ENCODE results near the gene NRG3. TPM values are rescaled to one million over a fixed set of nuclear protein-coding genes. Genes with fewer than 3 reads are reported as not detected.

Gene NRG3
- total RNA-seq, result under 1 TPM in 1 of 2 donors, not detected in 1; 0.41 TPM

GRCh38 chr10:81874875-81875466, at the start of gene NRG3:
NRG3 (plus strand) TSS chr10:81875194.
- ATAC-seq (ENCODE audit: insufficient number of reproducible peaks, low FRiP score, low read depth), result no peak
- H3K27me3 ChIP-seq (replicated peaks; ENCODE audit: insufficient read depth), result no peaks in the 10 kb centered on the region
- no peaks in the 10 kb centered on the region for H3K36me3 ChIP-seq

DNA sequence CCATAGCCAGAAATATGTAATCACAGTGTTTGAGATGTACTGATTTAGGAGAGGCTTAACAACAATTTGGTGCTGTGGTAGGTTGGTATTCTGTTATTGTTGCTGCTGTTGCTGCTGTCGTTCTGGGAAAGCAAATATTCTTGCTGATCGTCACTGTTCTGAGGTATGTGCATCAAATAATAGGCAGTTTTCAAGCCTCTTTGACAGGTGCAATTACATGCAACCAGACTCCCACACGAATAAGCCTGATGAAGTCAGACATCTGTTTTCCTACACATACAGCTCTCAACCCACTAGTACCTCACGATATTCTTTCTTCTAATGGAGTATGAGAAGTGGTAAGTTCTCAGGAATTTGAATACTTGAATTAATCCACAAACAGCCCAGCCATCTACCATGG, 46.7 kb upstream of the NRG3 start:
- H3K27me3 ChIP-seq (replicated peaks; ENCODE audit: insufficient read depth), result no peaks in the 10 kb centered on the region
- H3K4me3 ChIP-seq, result no peak overlapping the region
- no peaks in the 10 kb centered on the region for H3K36me3 ChIP-seq
- no peaks in the 10 kb centered on the region for H3K9me3 ChIP-seq
- no peak overlapping the region for H3K27ac ChIP-seq
- DNase-seq (ENCODE audit: low spot score) (no peak), ATAC-seq (ENCODE audit: insufficient number of reproducible peaks, low FRiP score, low read depth) (no peak)
- TF ChIP-seq, protein P1, sequence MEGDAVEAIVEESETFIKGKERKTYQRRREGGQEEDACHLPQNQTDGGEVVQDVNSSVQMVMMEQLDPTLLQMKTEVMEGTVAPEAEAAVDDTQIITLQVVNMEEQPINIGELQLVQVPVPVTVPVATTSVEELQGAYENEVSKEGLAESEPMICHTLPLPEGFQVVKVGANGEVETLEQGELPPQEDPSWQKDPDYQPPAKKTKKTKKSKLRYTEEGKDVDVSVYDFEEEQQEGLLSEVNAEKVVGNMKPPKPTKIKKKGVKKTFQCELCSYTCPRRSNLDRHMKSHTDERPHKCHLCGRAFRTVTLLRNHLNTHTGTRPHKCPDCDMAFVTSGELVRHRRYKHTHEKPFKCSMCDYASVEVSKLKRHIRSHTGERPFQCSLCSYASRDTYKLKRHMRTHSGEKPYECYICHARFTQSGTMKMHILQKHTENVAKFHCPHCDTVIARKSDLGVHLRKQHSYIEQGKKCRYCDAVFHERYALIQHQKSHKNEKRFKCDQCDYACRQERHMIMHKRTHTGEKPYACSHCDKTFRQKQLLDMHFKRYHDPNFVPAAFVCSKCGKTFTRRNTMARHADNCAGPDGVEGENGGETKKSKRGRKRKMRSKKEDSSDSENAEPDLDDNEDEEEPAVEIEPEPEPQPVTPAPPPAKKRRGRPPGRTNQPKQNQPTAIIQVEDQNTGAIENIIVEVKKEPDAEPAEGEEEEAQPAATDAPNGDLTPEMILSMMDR (IDR thresholded peaks at IDR 0.05), result no peak
- H3K4me1 ChIP-seq (ENCODE audit: control insufficient read depth in 1 of 2, low read depth in 2 of 2), result no peaks in the 10 kb centered on the region

More at GRCh38 chr10:81874875-81875466, at the start of gene NRG3:
- TF ChIP-seq, protein P1 (IDR thresholded peaks at IDR 0.05), result no peak
- Histone ChIP-seq H3K27ac (no peak within 1 kb of the TSS), H3K4me1 (ENCODE audit: control insufficient read depth in 1 of 2, low read depth in 2 of 2) (peaks cover 9 to 16% of the 10 kb centered on the region in 2 donors), H3K9me3 (no peaks in the 10 kb centered on the region), H3K4me3 (peak within 1 kb of the TSS; percentile 57)
- DNase-seq (ENCODE audit: low spot score), result no peak

DNA sequence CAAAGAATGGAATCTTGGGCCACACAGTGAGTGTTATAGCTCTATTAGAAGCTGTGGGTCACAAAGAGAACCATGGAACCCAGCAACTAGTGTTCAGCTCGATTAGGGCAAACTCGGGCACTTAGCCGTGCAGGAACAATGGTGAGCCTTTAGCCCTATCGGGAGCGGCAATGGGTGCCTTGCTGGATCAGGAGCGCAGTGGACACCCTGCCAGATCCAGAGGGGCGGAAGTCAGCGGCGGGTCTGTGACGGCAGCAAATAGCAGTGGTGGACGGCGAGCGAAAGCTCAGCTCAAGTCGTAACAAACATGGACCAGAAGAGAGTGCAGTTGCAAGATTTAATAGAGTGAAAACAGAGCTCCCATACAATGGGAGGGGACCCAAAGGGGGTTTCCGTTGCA, 43.9 kb upstream of the NRG3 start:
- no peaks in the 10 kb centered on the region for H3K36me3 ChIP-seq
- no peaks in the 10 kb centered on the region for H3K4me1 ChIP-seq (ENCODE audit: control insufficient read depth in 1 of 2, low read depth in 2 of 2)
- DNase-seq (ENCODE audit: low spot score), result no peak
- TF ChIP-seq, protein P1 (IDR thresholded peaks at IDR 0.05), result no peak
- no peaks in the 10 kb centered on the region for H3K9me3 ChIP-seq
- no peak overlapping the region for H3K27ac ChIP-seq
- ATAC-seq (ENCODE audit: insufficient number of reproducible peaks, low FRiP score, low read depth), result no peak
- H3K27me3 ChIP-seq (replicated peaks; ENCODE audit: insufficient read depth), result no peaks in the 10 kb centered on the region
- no peak overlapping the region for H3K4me3 ChIP-seq

DNA sequence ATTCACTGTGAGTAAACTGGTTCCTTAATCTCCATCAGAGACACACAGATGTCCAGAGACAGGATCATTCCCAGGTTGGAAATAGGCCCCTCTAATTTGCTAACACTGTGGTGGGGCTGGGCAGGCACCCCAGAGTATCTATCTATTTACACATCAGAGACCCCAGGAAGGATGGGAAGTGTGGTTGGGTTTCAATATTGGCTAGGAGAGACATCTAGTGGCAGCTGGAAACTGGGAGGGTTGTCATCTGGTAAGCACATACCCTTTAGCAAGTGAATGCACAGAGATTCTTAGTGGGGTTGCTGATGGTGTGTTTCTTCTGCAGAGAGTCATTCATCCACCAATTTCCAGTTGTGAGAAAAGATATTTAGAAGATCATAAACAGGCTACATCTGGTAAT, 36.0 kb upstream of the NRG3 start:
- H3K4me3 ChIP-seq, result no peak overlapping the region
- no peaks in the 10 kb centered on the region for H3K36me3 ChIP-seq
- TF ChIP-seq, protein P1 (IDR thresholded peaks at IDR 0.05), result no peak
- H3K27ac ChIP-seq, result no peak overlapping the region
- H3K4me1 ChIP-seq (ENCODE audit: control insufficient read depth in 1 of 2, low read depth in 2 of 2), result no peaks in the 10 kb centered on the region
- H3K27me3 ChIP-seq (replicated peaks; ENCODE audit: insufficient read depth), result no peaks in the 10 kb centered on the region
- no peaks in the 10 kb centered on the region for H3K9me3 ChIP-seq
- DNase-seq (ENCODE audit: low spot score), result no peak
- no peak for ATAC-seq (ENCODE audit: insufficient number of reproducible peaks, low FRiP score, low read depth)

GRCh38 chr10:81843042-81843441, 32.0 kb upstream of the NRG3 start:
- Histone ChIP-seq H3K4me3 (no peak overlapping the region), H3K27me3 (replicated peaks; ENCODE audit: insufficient read depth) (no peaks in the 10 kb centered on the region), H3K4me1 (ENCODE audit: control insufficient read depth in 1 of 2, low read depth in 2 of 2) (no peaks in the 10 kb centered on the region), H3K9me3 (no peaks in the 10 kb centered on the region), H3K27ac (no peak overlapping the region), H3K36me3 (no peaks in the 10 kb centered on the region)
- no peak for ATAC-seq (ENCODE audit: insufficient number of reproducible peaks, low FRiP score, low read depth)
- DNase-seq (ENCODE audit: low spot score), result no peak
- TF ChIP-seq, protein P1 (IDR thresholded peaks at IDR 0.05), result no peak

All from thoracic aorta (tissue), 2 donors.